Right lobe of liver (tissue), 4 donors: ENCODE measurements around the gene CCDC85C.

Experiments
- POLR2A ChIP-seq: fragments of 450-650 bp; IDR thresholded peaks from one replicate; pipeline ENCODE4 v1.6.1; 2017; ENCODE audit warnings: antibody characterized with exemption, mild to moderate bottlenecking
- TF ChIP-seq, protein P1 (sequence below), 4 donors: fragments of 200-600 bp in 3 of 4; fragments of 450-650 bp in 1 of 4; IDR thresholded peaks; one replicate each; pipeline versions ENCODE4 v1.5.1 to v1.8.0; 2016 to 2022; ENCODE audit warnings: antibody characterized with exemption in 4 of 4, mild to moderate bottlenecking in 2 of 4
- donor health status: DM: no; HTN: no; CAD: no.
- donor health status: DM: no; HTN: no; CAD: no.
- donor health status: DM: no; HTN: yes; CAD: no.

DNA sequence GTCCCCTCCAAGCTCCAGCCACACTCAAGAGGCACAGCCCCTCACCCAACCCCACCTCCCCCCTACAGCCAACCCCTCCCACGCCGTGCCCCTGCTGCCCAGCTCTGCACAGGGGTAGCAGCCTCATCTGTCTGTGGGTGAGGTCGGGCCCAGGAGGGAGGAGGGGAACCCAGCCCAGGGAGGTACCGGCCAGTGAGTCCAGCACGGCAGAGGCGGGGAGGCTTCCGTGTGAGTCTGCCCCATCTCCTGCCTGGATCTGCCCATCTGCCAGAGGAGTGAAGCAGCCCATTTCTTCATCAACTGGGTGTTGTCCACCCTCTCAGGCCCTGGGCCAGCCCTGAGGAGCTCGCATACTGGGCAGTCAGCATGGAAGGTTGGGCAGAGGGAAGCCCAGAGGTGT, 68.6 kb downstream of the CCDC85C start:
- TF ChIP-seq, protein P1, sequence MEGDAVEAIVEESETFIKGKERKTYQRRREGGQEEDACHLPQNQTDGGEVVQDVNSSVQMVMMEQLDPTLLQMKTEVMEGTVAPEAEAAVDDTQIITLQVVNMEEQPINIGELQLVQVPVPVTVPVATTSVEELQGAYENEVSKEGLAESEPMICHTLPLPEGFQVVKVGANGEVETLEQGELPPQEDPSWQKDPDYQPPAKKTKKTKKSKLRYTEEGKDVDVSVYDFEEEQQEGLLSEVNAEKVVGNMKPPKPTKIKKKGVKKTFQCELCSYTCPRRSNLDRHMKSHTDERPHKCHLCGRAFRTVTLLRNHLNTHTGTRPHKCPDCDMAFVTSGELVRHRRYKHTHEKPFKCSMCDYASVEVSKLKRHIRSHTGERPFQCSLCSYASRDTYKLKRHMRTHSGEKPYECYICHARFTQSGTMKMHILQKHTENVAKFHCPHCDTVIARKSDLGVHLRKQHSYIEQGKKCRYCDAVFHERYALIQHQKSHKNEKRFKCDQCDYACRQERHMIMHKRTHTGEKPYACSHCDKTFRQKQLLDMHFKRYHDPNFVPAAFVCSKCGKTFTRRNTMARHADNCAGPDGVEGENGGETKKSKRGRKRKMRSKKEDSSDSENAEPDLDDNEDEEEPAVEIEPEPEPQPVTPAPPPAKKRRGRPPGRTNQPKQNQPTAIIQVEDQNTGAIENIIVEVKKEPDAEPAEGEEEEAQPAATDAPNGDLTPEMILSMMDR (IDR thresholded peaks at IDR 0.05), result no peak
- TF ChIP-seq POLR2A, result no peak
